Activated CD4-positive, alpha-beta T cell treated with anti-CD3 and anti-CD28 coated beads, Interleukin-2, amount 50 U/mL, for 48 hours (primary cell): Measurements from ENCODE around the gene RHOF.
"Not testable (repeated sequence)": the region's sequence is repeated elsewhere in the genome, so short reads cannot be mapped to it uniquely, and the experiment has no call there.

Source experiments
- DNase-seq, 2 experiments: peaks; one replicate each; pipeline ENCODE4 v3.0.0-alpha.2; 2020

The RHOF gene

DNA sequence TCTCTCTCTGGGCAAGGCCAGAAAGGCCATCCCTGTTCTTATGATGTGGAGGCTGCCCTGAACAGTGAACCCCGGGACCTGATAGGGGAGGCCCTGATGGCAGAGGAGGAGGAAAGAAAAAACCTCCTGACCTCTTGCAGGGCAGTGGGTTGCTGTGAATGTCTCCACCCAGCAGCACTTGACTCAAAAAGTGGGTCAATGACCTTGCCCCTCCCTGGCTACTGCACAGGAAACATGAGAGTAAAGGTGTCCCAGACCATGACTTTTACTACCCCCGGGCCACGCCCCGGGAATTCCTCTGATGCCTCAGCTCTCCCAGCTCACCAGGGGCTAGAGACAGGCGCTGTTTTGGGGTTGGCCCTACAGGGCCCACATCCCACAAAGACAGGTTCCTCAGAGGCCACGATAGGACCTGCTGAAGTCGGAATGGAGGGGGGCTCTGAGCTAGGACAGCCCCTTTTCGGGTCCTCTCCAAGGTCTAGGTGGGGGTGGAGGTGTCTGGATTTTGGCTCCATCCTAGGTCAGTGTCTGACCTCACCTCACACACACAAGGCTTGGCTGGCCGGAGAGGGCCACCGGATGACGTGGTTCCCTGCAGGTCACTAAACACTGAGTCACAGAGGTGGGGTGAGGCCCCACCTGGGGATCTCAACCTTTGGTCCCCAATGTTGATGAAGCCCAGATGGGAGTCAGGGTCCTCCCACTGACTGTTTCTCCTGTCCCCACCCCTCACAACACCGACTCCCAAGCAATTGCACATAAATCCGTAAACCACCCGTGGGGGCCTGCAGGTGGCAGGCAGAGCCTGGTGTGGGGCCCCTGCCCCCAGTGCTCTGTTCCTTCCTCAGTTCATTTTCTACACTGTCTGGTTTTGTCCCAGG, 1.6 kb downstream of the RHOF start:
- DNase-seq, result peak; percentile 53 to 58

DNA sequence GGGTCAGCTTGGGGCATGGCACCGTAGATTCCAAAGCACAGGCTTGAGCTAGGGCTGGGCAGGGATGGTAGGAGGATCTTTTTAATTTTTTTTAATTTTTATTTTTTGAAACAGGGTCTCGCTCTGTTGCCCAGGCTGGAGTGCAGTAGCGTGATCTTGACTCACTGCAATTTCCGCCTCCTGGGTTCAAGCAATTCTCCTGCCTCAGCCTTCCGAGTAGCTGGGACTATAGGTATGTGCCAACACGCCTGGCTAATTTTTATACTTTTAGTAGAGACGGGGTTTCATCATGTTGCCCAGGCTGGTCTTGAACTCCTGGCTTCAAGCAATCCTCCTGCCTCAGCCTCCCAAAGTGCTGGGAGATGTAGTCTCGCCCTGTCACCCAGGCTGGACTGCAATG, 2.7 kb downstream of the RHOF start:
- DNase-seq, result not testable (repeated sequence)

DNA sequence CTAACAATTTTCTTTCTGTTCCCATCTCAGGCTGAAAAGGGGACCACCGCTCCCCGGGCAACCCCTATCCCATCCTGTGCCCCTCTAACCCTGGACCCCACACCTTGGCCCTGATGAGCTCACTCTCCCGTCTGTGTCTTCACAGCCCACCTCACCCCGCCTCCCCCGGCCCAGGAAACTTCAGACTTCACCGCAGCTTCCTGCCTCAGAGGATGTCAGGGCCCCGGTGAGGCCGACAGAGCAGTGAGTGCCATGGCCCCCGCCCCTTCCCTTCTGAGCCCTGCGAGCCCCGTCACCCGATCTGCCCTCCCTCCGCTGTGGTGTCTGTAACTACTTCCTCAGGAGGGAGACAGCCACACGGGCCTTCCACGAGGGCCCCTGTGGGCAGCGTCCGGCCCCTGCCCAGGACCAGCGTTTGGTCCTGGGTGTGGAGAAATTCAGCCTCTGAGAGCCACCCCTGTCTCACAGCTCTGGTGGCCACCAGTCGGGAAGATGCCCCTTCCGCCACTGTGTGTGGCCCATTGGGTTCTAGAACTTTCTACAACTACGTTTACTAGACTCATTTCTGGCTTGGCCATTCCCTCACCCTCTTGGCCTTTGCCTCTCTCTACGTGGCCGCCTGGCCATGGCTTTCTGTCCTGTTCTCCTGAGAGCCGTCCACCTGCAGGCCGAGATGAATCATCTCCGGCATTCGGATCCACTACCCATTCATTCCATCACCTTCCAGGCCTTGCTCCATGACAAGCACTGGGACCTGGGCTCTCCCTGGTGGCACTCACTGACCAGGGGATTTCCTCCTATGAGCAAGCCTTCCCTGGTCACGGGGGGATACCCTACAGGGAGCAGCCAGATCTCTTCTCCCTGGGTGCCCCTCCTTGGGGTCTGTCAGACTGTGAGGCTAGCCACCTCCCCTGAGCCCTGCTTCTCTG, 3.4 kb downstream of the RHOF start:
- peak; percentile 92 to 94 for DNase-seq

DNA sequence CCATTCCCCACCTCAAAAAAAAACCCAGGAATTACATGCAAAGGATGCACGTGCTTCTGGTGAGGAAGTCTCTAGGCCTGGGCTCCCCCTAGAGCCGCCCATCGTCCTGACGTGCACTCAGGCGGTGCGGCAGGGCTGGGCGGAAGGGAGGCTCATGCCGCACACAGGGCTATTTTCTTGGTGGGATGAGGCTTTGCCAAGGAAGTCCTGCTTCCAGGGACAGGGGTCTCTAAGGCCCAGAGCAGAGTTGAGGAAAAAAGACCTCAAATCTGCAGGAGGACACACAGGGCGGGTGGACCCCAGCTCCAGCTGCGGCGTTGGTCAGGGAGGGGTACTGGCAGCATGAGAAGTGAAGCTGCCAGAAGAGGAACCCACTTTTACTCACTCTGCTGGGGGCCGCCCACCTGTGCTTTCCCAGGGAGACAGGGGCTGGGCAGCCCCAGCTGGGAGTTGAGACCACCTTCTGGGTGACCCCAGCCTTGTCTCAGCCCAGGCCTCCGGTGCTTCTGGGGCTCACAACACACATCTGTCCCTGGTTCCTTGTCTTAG, 4.2 kb downstream of the RHOF start:
- peak in 1 of 2 experiments; percentile 56 for DNase-seq

DNA sequence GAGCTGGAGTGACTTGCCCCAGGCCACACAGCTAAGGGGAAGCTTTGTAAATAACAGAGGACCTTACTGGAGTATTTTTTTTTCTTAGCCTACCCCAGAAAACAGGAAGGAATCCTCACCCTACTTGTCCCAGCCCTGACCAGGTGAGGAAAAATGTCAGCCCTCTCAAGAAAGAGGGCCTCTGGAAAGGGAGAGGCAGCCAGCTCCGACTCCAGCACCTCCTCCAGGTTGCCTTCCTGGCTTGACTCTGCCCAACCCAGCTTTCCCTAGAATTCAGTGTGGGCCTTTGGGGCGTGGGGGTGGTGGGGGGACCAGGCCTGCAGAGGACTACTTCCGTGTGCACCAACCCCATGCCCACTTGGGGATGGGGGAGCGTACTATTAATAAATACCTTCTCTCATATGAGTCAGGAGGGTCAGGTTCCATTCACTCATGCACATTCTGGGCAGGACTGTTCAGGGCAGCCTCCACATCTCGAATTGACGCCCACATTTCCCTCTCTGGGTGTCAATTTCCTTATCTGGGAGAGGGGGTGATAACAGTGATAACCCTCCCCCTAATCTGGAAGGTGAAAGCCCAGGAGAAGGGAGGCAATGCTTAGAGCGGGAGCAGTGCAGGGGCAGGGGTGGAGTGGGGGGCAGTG, 5.2 kb downstream of the RHOF start:
- DNase-seq, result no peak

DNA sequence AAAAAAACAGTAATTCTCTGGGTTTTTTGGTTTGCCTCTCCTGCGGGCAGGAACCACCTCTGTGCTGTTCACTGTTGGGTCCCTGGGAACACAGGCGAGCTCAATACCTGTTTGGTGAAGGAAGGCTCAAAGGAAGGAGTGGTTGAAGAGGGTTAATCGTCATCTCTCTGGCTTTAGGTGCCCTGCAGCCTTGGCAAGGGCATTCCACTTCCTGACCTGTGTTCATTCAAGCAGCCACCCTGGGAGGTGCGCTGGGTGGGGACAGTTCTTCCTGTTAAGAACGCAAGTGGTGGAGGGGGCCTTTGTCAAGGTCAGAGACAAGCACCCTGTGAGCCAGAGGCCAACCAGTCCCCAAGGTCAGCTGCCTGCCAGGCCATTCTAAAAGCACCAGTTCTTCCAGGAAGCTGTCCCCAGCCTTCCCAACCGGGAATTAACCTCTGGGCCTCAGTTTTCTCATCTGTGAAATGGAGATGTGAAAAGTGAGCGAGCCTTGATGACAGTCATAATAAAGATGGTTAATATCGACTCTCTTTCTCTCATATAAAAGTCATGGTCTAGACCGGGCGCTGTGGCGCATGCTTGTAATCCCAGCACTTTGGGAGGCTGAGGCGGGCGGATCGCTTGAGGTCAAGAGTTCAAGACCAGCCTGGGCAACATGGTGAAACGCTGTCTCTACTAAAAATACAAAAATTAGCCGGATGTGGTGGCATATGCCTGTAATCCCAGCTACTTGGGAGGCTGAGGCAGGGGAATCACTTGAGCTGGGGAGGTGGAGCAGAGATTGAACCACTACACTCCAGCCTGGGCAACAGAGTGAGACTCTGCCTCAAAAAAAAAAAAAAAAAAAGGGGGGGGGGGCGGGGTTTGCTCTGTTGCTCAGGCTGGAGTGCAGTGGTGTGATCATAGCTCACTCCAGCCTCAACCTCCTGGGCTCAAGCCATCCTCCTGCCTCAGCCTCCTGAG, 6.1 kb downstream of the RHOF start:
- DNase-seq, result no peak

DNA sequence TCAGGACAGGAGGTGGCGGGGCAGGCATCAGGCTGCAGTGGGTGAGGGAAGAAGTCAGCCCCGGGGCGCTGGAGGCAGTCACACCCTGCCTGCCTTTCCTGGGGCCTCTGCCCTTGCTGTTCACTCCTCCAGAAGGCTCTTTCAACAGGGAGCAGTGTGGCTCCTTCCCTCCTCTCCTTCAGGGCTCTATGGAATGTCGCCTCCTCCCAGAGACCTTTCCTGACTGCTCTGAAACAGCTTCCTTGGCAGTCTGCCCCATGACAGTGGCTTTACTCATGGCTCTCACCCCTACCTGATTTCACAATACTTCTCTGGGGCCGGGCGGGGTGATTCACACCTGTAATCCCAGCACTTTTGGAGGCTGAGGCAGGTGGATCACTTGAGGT, 7.1 kb downstream of the RHOF start:
- DNase-seq, result peak in 1 of 2 experiments; percentile 68

DNA sequence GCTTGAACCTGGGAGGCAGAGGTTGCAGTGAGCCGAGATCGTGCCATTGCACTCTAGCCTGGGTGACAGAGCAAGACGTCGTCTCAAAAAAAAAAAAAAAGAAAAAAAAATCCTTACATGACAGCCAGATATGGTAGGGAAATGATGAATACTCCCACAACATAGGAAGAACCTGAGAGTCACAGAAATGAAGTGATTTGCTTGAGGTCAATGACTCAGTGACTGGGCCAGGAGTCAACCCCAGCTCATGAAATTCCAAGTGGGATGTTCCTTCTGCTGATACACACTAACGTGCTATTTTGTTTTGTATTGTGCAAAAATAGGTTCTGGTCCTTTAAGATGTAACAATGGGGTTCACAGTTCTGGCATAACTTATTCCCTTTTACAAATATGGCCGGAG, 9.0 kb downstream of the RHOF start:
- DNase-seq, result no peak

DNA sequence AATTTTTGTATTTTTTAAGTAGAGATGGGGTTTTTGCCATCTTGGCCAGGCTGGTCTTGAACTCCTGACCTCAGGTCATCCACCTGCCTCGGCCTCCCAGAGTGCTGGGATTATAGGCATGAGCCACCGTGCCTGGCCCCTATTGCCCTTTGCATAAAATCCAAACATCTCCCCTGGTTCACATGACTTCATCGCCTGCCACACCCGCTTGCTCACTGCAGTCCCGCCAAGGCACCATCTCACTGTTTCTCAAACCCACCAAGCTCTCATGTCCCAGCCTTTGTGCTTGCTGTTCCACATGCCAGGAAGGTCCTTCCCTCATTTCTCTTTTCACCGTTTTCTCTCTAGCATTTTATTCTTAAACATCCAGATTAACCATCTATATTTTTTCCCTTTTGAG, 9.7 kb downstream of the RHOF start:
- no peak for DNase-seq

DNA sequence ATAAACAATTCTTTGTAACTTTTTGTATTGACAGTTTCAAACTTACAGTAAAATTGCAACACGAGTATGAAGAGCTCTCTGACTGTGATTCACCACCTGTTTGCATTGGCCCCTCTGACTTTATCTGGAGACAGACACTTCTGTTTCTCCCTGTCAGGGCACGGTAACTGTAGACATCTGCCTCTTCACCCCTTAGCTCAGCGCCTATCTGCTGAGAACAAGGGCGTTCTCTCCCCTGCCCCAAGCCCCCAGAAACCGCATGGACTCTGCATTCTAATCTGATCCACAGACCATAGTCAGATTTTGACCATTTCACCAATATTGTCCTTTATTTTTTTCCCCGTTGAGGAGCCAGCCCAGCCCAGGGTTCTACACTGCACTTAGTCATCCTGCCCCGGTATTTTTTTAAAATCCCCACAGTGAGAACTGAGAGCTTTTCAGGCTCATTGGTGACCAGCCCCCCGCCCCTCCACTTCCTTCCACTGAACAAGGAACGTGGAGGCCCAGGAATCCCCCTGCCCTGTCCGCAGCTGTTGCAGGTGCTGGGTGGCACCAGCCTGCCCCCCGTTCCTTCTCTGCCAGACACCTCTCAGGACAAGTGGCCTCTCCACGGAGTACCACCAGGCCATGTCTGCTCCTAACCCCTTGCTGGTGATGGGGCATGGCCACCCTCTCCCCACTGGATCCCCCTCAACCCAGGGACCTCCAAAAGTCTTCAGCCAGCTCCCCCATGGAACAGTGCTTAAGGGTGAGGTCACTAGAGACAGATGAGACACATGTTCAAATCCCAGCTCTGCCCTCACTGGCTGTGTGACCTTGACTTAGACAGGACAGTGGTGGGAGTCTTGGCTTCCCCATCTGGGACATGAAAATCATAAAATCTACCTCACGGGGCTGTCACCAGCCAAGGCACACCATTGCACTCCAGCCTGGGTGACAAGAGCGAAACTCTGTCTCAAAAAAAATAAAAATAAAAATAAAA, 11.2 kb downstream of the RHOF start:
- peak; percentile 75 to 83 for DNase-seq

DNA sequence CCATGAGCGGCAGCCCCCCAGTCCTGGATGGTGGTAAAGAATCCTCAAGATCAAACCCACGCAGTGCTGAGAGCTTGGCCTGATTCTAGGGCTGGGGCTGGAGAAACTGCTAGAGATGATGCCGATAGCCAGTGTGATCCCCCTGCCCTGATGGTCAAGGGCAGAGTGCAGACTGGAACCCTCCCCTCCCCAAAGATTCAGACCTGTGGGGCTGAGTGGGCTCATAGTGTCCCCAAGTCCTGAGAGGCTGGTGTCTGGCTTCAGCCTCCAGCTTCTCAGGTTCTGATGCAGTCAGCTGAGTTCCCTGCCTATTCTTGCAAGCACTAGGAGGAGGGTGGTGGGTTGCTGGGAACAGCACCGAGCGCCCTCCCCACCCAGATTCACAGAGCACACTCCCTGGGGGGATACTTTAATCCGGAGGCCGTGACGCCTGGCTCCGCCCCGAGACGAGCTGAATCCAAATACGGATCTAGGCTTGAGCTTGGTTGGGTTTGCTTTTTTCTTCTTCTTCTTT, 11.9 kb downstream of the RHOF start:
- no peak for DNase-seq

DNA sequence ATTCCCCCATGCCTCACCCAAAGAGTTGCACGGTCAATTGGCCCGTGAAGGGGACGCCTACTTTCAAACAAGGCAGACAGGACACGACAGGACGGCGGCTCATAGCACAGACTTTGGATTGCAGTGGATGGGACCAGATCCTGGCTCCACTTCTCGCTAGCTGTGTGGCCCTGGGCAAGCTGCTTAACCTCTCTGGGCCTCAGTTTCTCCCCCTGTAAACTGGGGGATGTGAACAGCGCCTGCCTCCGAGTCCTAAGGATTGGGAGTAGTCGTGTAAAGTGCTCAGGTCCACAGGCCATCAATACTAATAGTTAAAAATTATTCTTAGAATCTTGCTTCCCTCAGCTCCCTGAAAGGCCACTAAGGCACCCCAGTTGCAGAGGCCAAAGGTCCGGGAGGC, 13.1 kb downstream of the RHOF start:
- no peak for DNase-seq

DNA sequence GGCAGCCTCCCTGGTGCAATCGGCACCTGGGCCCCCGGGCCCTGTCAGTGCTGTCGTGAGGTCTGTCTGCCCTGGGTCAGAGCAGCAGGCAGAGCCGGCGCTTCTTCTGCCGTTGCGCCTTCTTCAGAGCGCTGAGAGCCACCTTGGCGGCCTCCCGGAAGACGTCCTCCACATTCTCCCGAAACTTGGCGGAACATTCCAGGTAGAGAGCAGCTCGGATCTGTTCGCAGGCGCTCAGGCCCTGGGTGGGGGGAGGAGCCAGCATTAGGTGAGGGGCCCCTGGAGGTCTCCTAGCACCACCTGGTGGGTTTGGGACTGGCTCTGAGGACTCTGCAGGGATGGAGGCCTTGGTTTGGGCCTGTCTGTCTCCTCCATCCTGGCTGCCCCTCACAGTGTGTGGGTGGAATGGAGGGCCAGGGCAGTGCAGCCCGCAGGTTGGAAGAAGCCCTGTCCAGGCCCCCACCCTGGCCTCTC, 14.0 kb downstream of the RHOF start:
- DNase-seq, result no peak

DNA sequence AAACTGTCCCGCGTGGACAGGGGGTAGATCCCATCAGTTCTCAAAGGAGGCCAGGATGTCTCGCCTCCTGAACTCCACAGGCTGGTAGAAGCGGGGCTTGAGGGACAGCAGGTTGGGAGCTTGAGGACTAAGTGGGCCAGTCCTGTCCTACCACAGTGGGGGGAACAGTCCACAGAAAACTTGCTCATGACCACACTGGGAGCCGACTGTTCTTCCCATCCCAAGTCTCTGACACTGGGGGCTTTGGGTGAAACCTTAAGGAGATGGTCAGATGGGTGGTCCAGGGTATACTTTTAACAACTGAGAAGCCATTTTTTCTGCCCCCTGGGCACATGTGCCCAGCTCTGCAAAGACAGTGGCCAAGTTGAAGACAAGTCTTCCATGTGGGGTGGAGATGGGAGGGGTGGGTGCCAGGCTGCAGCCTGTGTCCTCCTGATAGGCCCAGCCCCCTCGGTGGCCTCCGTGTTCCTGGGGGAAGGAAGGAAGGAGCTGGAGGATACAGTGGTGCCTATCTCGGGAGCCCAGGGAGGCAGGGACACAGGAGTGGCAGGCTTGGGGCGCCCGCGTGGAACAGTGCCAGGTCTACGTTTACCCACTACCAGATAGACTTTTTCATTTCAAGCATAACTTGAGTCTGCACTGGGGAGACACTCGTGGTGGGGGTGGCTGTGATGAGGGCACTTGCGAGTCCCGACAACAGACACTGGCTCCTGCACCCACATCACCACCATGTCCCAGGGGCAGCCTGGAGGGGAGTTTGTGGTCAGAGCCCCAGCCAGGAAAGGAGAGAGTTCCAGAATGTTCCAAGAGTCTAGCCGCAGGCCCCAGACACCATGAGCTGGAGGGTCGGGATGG, 14.7 kb downstream of the RHOF start:
- no peak for DNase-seq

DNA sequence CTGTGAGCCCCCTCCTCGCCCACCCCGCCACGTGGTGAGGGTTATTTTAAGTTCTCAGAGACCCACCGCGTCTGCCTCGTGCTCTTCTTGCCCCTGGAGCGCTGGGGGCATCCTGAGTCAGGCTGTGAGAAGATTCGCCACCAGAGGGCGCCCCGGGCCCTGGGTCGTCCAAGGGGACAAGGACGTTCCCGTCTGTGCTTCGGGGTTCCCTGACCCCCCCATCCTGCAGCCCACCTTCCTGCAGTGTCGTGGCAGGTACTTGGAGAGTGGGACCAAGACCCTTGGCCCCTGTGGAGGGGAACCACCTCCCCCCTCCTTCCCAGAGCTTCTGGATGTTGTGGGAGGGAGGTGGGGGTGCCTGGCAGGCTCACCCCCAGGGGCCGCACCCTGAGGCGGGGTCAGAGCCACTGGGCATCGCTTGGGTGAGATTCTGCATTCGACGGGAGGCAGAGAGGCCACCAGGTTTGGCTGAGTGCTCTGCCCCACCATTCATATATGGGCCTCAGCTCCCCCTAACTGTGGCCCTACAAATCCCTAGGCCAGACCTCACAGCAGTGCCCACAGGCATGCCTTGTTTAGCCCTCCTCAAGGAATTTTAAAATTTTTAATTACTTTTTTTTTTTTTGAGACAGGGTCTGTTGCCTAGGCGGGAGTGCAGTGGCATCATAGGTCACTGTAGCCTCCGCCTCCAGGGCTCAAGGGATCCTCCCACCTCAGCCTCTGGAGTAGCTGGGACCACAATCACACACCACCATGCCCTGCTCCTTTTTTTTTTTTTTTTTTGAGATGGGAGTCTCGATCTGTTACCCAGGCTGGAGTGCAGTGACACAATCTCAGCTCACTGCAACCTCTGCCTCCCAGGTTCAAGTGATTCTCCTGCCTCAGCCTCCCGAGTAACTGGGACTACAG, 17.0 kb downstream of the RHOF start:
- DNase-seq, result peak; percentile 96

DNA sequence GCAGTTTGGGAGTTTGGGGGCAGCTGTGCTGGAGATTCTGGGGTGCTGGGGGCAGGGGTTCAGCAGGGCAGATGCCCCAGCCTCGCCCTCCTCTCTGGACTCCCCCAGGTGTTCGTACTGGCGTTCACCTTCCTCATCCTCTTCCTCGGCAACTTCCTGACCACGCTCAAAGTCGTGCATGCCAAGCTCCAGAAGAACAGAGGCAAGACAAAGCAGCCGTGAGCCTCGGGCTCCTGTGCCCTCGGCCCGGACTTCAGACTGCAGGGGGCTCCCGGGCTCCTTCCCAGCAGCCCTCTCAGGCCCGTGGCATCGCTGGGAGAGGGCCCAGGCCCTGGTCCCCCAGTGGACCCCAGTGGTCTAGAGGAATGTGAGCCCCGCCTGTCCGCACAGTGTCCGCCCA, 18.0 kb downstream of the RHOF start:
- DNase-seq, result no peak

DNA sequence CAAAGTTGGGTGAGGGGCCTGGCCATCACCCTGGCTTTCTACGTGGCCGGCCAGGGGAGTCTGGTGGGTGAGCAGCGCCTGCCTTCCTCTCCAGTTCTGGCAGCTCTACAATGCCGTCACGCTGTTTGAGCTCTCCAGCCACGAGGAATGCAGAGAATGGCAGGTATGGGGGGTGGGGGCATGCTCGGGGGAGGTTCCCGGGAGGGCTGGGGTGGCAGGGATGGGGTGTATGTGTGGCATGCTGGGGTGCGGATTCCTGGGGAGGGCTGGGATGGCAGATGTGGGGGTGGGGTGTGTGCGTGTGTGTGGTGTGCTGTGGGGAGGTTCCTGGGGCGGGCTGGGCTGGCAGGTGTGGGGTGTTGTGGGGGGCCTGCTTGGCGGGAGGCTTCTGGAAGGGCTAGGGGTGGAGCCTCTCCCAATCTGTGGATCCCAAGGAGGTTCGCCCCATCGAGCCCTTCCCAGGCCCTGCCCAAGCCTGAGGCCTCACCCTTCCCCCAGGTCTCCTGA, 18.5 kb downstream of the RHOF start:
- DNase-seq, result no peak
